ENCODE results near the gene IMPDH1.

Gene IMPDH1

DNA sequence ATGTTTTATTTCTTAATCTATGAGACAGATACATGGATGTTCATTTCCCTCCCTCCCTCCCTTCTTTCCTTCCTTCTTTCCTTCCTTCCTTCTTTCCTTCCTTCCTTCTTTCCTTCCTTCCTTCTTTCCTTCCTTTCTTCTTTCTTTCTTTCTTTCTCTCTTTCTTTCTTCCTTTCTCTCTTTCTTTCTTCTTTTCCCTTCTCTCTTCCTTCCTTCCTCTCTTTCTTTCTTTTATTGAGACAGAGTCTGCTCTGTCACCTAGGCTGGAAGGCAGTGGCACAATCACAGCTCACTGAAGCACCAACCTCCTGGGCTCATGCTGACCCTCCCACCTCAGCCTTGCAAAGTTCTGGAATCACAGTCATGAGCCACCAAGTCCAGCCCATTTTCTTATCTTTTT lies 42.8 kb downstream of the IMPDH1 start:
- DNase-seq (ENCODE audit: low read depth): no peak
- TF ChIP-seq, protein P1, sequence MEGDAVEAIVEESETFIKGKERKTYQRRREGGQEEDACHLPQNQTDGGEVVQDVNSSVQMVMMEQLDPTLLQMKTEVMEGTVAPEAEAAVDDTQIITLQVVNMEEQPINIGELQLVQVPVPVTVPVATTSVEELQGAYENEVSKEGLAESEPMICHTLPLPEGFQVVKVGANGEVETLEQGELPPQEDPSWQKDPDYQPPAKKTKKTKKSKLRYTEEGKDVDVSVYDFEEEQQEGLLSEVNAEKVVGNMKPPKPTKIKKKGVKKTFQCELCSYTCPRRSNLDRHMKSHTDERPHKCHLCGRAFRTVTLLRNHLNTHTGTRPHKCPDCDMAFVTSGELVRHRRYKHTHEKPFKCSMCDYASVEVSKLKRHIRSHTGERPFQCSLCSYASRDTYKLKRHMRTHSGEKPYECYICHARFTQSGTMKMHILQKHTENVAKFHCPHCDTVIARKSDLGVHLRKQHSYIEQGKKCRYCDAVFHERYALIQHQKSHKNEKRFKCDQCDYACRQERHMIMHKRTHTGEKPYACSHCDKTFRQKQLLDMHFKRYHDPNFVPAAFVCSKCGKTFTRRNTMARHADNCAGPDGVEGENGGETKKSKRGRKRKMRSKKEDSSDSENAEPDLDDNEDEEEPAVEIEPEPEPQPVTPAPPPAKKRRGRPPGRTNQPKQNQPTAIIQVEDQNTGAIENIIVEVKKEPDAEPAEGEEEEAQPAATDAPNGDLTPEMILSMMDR (IDR thresholded peaks at IDR 0.05; ENCODE audit: insufficient read depth, low read depth, low read length, missing control alignments): no peak
- H3K4me3 ChIP-seq (ENCODE audit: low read depth, low read length): no peak overlapping the region

DNA sequence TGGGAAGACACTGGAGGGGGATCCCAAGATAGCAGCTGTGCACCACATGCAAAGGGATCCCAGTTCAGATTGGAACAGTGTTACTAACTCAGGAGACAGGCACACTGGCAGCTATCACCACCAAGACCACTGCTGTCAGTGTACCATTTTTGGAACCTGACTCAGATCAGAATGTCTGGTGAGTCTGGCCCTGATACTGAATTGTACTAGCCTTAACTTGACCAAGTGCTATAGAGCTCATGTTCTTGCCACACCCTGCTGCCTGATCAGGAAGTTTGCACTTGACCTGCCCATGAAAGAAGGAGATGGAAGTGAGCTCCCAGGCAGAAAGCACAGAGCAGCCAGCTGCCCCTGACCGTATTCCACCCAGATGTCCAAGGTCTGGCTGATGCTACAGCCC lies 43.5 kb downstream of the IMPDH1 start:
- no peak overlapping the region for H3K4me3 ChIP-seq (ENCODE audit: low read depth, low read length)
- TF ChIP-seq, protein P1 (IDR thresholded peaks at IDR 0.05; ENCODE audit: insufficient read depth, low read depth, low read length, missing control alignments): no peak
- no peak for DNase-seq (ENCODE audit: low read depth)

GRCh38 chr7:128365432-128365831 lies 44.4 kb downstream of the IMPDH1 start:
- H3K4me3 ChIP-seq (ENCODE audit: low read depth, low read length): no peak overlapping the region
- no peak for DNase-seq (ENCODE audit: low read depth)
- TF ChIP-seq, protein P1 (IDR thresholded peaks at IDR 0.05; ENCODE audit: insufficient read depth, low read depth, low read length, missing control alignments): no peak

DNA sequence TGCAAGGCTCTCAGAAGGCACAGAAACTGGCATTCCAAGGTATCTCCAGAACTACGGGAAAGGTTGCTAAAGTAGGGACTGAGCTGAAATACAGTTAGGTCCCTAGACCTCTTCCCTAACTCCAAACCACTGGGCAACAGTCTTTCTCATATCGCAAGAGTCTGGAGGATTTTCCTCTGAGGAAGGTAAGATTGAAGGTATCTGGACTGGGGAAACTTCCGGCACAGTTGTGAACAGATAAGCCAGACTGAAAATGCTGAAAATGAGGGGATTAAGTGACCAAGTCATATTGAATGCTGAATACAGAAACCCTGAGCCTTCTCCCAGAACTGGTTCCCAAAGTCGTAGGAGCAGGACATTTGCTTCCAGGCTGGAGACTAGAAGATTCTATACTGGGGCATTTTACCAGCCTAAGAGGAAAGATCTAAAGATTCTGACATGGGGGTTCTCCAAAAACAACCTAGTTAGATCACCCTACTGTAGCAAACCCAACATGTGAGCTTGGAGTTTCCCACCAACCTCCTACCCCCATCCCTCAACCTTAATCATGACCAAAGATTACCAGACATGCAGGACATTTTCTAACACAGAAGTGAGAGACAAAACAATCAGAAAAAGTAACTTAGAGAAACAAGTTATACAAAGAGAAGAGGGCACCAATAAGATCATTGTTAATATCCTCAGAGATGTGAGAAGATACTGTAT lies 45.5 kb downstream of the IMPDH1 start:
- TF ChIP-seq, protein P1 (IDR thresholded peaks at IDR 0.05; ENCODE audit: insufficient read depth, low read depth, low read length, missing control alignments): no peak
- no peak overlapping the region for H3K4me3 ChIP-seq (ENCODE audit: low read depth, low read length)
- DNase-seq (ENCODE audit: low read depth): no peak

DNA sequence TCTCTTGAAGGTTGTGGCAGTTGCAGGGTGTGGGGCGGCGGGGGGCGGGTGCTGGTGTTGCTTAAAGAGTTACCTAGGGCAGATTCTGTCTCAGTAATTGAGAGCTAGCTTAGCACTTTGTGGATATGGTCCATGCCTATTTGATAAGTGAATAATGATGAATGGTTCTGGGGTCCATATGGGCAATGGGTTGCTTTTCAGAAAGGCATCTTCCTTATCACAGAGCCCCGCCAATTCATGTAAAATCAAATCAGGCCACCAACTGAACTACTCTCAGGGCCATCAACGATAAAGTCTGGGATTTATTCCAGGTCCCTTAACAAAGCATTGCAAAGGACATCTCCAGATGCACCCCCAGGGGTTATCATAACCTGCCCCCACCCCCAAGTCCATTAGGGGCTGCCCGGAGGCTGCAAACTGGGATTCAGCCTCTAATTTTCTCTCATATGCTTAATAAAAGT lies 46.5 kb downstream of the IMPDH1 start:
- TF ChIP-seq, protein P1 (IDR thresholded peaks at IDR 0.05; ENCODE audit: insufficient read depth, low read depth, low read length, missing control alignments): no peak
- DNase-seq (ENCODE audit: low read depth): no peak
- H3K4me3 ChIP-seq (ENCODE audit: low read depth, low read length): no peak overlapping the region

DNA sequence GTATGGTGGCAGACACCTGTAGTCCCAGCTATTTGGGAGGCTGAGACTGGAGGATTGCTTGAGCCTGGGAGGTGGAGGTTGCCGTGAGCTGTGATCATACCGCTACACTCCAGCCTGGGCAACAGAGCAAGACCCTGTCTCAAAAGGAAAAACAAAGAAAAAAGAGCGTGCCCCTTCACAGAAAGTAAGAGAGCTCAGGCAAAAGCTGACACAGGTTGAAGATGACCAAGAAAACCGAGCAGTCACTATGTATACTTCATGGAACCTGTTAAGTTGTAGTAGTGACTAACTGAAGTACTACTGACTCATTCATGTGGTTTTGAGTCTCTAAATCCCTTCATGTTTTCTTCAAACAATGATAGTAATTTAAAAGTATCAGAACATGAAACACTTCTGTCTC lies 47.1 kb downstream of the IMPDH1 start:
- no peak for DNase-seq (ENCODE audit: low read depth)
- no peak overlapping the region for H3K4me3 ChIP-seq (ENCODE audit: low read depth, low read length)
- TF ChIP-seq, protein P1 (IDR thresholded peaks at IDR 0.05; ENCODE audit: insufficient read depth, low read depth, low read length, missing control alignments): no peak

Data from GM12865 (cell line).